Muscle layer of colon (tissue), 2 donors: ENCODE results near the gene VPS13C.

ENCODE experiments used
- H3K27ac ChIP-seq: one replicate; pipeline ENCODE4 v1.7.0; 2013; ENCODE audit warnings: low read depth, mild to moderate bottlenecking, low read length, moderate library complexity
- H3K27me3 ChIP-seq, 2 donors: one replicate each; pipeline ENCODE4 v1.7.0; 2013; ENCODE audit warnings: low read length in 2 of 2, mild to moderate bottlenecking in 2 of 2; ENCODE audit not compliant: insufficient read depth in 2 of 2, control insufficient read depth in 1 of 2
- H3K36me3 ChIP-seq: one replicate; pipeline ENCODE4 v1.7.0; 2013; ENCODE audit warnings: mild to moderate bottlenecking, low read length; ENCODE audit not compliant: insufficient read depth
- H3K4me1 ChIP-seq: one replicate; pipeline ENCODE4 v1.7.0; 2013; ENCODE audit warnings: mild to moderate bottlenecking, low read length; ENCODE audit not compliant: insufficient read depth
- H3K4me3 ChIP-seq, 2 donors: one replicate each; pipeline ENCODE4 v1.7.0; 2013; ENCODE audit warnings: low read length in 2 of 2, low read depth in 1 of 2, mild to moderate bottlenecking in 1 of 2, moderate library complexity in 1 of 2
- H3K9ac ChIP-seq: one replicate; pipeline ENCODE4 v1.7.0; 2013; ENCODE audit warnings: low read length
- H3K9me3 ChIP-seq: one replicate; pipeline ENCODE4 v1.7.0; 2013; ENCODE audit warnings: mild to moderate bottlenecking, low read length
- donor health status: abdominal sarcoma.
- donor health status: Adenocarcinoma of cecum.

VPS13C gene

GRCh38 chr15:61840090-61840489 is 220.2 kb downstream of the VPS13C start:
- no peaks in the 10 kb centered on the region for H3K9me3 ChIP-seq
- H3K36me3 ChIP-seq: no peaks in the 10 kb centered on the region
- H3K27ac ChIP-seq: no peak overlapping the region
- H3K27me3 ChIP-seq: peaks cover 0 to 4% of the 10 kb centered on the region in 2 donors
- no peaks in the 10 kb centered on the region for H3K4me1 ChIP-seq
- H3K9ac ChIP-seq: no peak overlapping the region
- H3K4me3 ChIP-seq: no peak overlapping the region

- H3K27me3 ChIP-seq: peaks cover 0 to 4% of the 10 kb centered on the region in 2 donors
- no peaks in the 10 kb centered on the region for H3K36me3 ChIP-seq
- H3K9me3 ChIP-seq: no peaks in the 10 kb centered on the region
- H3K4me1 ChIP-seq: no peaks in the 10 kb centered on the region
- no peak overlapping the region for H3K4me3 ChIP-seq
- no peak overlapping the region for H3K9ac ChIP-seq
- H3K27ac ChIP-seq: no peak overlapping the region
Measured at GRCh38 chr15:61839546-61839945, 220.7 kb downstream of the VPS13C start.

GRCh38 chr15:61835496-61836106 is 224.6 kb downstream of the VPS13C start:
- H3K27me3 ChIP-seq: no peaks in the 10 kb centered on the region
- H3K36me3 ChIP-seq: no peaks in the 10 kb centered on the region
- peaks cover 7% of the 10 kb centered on the region for H3K4me1 ChIP-seq
- no peaks in the 10 kb centered on the region for H3K9me3 ChIP-seq
- H3K27ac ChIP-seq: no peak overlapping the region
- no peak overlapping the region for H3K9ac ChIP-seq
- H3K4me3 ChIP-seq: peak overlapping the region in 1 of 2 donors; percentile 21

GRCh38 chr15:61835029-61835428 is 225.2 kb downstream of the VPS13C start:
- peaks cover 7% of the 10 kb centered on the region for H3K4me1 ChIP-seq
- no peak overlapping the region for H3K9ac ChIP-seq
- no peak overlapping the region for H3K27ac ChIP-seq
- H3K36me3 ChIP-seq: no peaks in the 10 kb centered on the region
- H3K27me3 ChIP-seq: no peaks in the 10 kb centered on the region
- H3K9me3 ChIP-seq: no peaks in the 10 kb centered on the region
- H3K4me3 ChIP-seq: peak overlapping the region in 1 of 2 donors; percentile 21

- Histone ChIP-seq H3K4me1 (peaks cover 7% of the 10 kb centered on the region), H3K9ac (no peak overlapping the region), H3K4me3 (no peak overlapping the region), H3K9me3 (no peaks in the 10 kb centered on the region), H3K27ac (no peak overlapping the region), H3K36me3 (no peaks in the 10 kb centered on the region), H3K27me3 (no peaks in the 10 kb centered on the region)
Measured at GRCh38 chr15:61834076-61834697, 226.1 kb downstream of the VPS13C start.

GRCh38 chr15:61832223-61832622 is 228.0 kb downstream of the VPS13C start:
- no peak overlapping the region for H3K4me3 ChIP-seq
- no peaks in the 10 kb centered on the region for H3K27me3 ChIP-seq
- no peaks in the 10 kb centered on the region for H3K9me3 ChIP-seq
- H3K27ac ChIP-seq: no peak overlapping the region
- H3K9ac ChIP-seq: no peak overlapping the region
- no peaks in the 10 kb centered on the region for H3K36me3 ChIP-seq
- H3K4me1 ChIP-seq: peaks cover 7% of the 10 kb centered on the region

- no peaks in the 10 kb centered on the region for H3K9me3 ChIP-seq
- no peak overlapping the region for H3K9ac ChIP-seq
- H3K36me3 ChIP-seq: no peaks in the 10 kb centered on the region
- H3K4me3 ChIP-seq: no peak overlapping the region
- no peaks in the 10 kb centered on the region for H3K27me3 ChIP-seq
- H3K27ac ChIP-seq: no peak overlapping the region
- peaks cover 7% of the 10 kb centered on the region for H3K4me1 ChIP-seq
Measured at GRCh38 chr15:61831505-61831921, 228.7 kb downstream of the VPS13C start.

GRCh38 chr15:61830536-61831330 is 229.5 kb downstream of the VPS13C start:
- H3K4me3 ChIP-seq: no peak overlapping the region
- H3K27ac ChIP-seq: no peak overlapping the region
- H3K9ac ChIP-seq: no peak overlapping the region
- H3K27me3 ChIP-seq: no peaks in the 10 kb centered on the region
- H3K36me3 ChIP-seq: no peaks in the 10 kb centered on the region
- H3K4me1 ChIP-seq: peaks cover 7% of the 10 kb centered on the region
- no peaks in the 10 kb centered on the region for H3K9me3 ChIP-seq

GRCh38 chr15:61829514-61829889 is 230.7 kb downstream of the VPS13C start:
- H3K4me3 ChIP-seq: no peak overlapping the region
- no peak overlapping the region for H3K27ac ChIP-seq

GRCh38 chr15:61828860-61829513 is 231.3 kb downstream of the VPS13C start:
- Histone ChIP-seq H3K9ac (no peak overlapping the region), H3K36me3 (no peaks in the 10 kb centered on the region), H3K4me3 (no peak overlapping the region), H3K27me3 (no peaks in the 10 kb centered on the region), H3K27ac (no peak overlapping the region), H3K9me3 (no peaks in the 10 kb centered on the region), H3K4me1 (peaks cover 2% of the 10 kb centered on the region)

More at GRCh38 chr15:61829514-61829889, 230.7 kb downstream of the VPS13C start:
- Histone ChIP-seq H3K9me3 (no peaks in the 10 kb centered on the region), H3K9ac (no peak overlapping the region), H3K27me3 (no peaks in the 10 kb centered on the region), H3K4me1 (peaks cover 7% of the 10 kb centered on the region), H3K36me3 (no peaks in the 10 kb centered on the region)

GRCh38 chr15:61828008-61828407 is 232.2 kb downstream of the VPS13C start:
- no peak overlapping the region for H3K27ac ChIP-seq
- H3K4me3 ChIP-seq: no peak overlapping the region
- no peaks in the 10 kb centered on the region for H3K4me1 ChIP-seq
- H3K9ac ChIP-seq: no peak overlapping the region
- H3K9me3 ChIP-seq: no peaks in the 10 kb centered on the region
- no peaks in the 10 kb centered on the region for H3K27me3 ChIP-seq
- no peaks in the 10 kb centered on the region for H3K36me3 ChIP-seq
